IPS DF 19.7 (cell line): ENCODE measurements around the gene PCAT6.
"Not testable (repeated sequence)": the region's sequence is repeated elsewhere in the genome, so short reads cannot be mapped to it uniquely, and the experiment has no call there.

Source experiments
- DNase-seq: peaks from one replicate; pipeline ENCODE4 v3.0.0-alpha.2; 2013; ENCODE audit warnings: low read depth, low spot score

The PCAT6 gene

GRCh38 chr1:202807451-202807925, 3.3 kb upstream of the PCAT6 start:
- no peak for DNase-seq

- DNase-seq = peak; percentile 59
These were observed 2.6 kb upstream of the PCAT6 start, which contains the start of gene KDM5B for GRCh38 chr1:202807926-202808757. TSS of gene KDM5B (minus strand) at chr1:202808421. CDS start at chr1:202808305, 116 bp downstream.

GRCh38 chr1:202809597-202810159, 1.1 kb upstream of the PCAT6 start:
- DNase-seq = no peak

- no peak for DNase-seq
These were observed 550 bp upstream of the PCAT6 start for GRCh38 chr1:202810193-202810614.

GRCh38 chr1:202811296-202812175, 782 bp downstream of the PCAT6 start:
- DNase-seq = no peak

- DNase-seq = no peak
These were observed 1.6 kb downstream of the PCAT6 start for GRCh38 chr1:202812176-202813026.

- DNase-seq = no peak
These were observed 4.4 kb downstream of the PCAT6 start for GRCh38 chr1:202815120-202815519.

- no peak for DNase-seq
These were observed 8.1 kb downstream of the PCAT6 start for GRCh38 chr1:202818819-202819218.

GRCh38 chr1:202821467-202821866, 10.7 kb downstream of the PCAT6 start:
- no peak for DNase-seq

- no peak for DNase-seq
These were observed 15.0 kb downstream of the PCAT6 start for GRCh38 chr1:202825748-202826147.

GRCh38 chr1:202829223-202829622, 18.5 kb downstream of the PCAT6 start:
- not testable (repeated sequence) for DNase-seq

- DNase-seq = no peak
These were observed 21.2 kb downstream of the PCAT6 start for GRCh38 chr1:202831906-202832305.

- DNase-seq = no peak
These were observed 24.2 kb downstream of the PCAT6 start for GRCh38 chr1:202834771-202835547.

- no peak for DNase-seq
These were observed 24.9 kb downstream of the PCAT6 start for GRCh38 chr1:202835548-202836072.

- DNase-seq = no peak
These were observed 26.1 kb downstream of the PCAT6 start for GRCh38 chr1:202836623-202837403.

- no peak for DNase-seq
These were observed 27.1 kb downstream of the PCAT6 start for GRCh38 chr1:202837746-202838262.

GRCh38 chr1:202843081-202843480, 32.3 kb downstream of the PCAT6 start:
- no peak for DNase-seq

GRCh38 chr1:202844259-202844658, 33.5 kb downstream of the PCAT6 start:
- DNase-seq = no peak

GRCh38 chr1:202844935-202845334, 34.2 kb downstream of the PCAT6 start:
- DNase-seq = no peak
